Mammary epithelial cell (primary cell): ENCODE results near the gene DTNA.

Source experiments
- CTCF ChIP-seq, 2 donors: IDR thresholded peaks in 1 of 2; conservative IDR thresholded peaks in 1 of 2; 2 replicates each; pipeline ENCODE4 v1.5.1; 2011 to 2012; ENCODE audit warnings: inconsistent platforms in 2 of 2, low read length in 2 of 2, mild to moderate bottlenecking in 2 of 2, control low read depth in 1 of 2, low read depth in 1 of 2; ENCODE audit not compliant: insufficient read depth in 1 of 2; ENCODE audit errors: extremely low read depth in 1 of 2
- EZH2 ChIP-seq: IDR thresholded peaks from 2 replicates; pipeline ENCODE4 v1.6.1; 2012; ENCODE audit warnings: low read length, inconsistent platforms, borderline replicate concordance

GRCh38 chr18:34704823-34705222 lies 5.3 kb upstream of the DTNA start:
- TF ChIP-seq CTCF (conservative IDR thresholded peaks at IDR 0.05 in 1 of 2, IDR thresholded peaks at IDR 0.05 in 1 of 2; ENCODE audit: extremely low read depth in 1 of 2, insufficient read depth in 1 of 2, low read depth in 1 of 2, low read length in 2 of 2) (no peak), EZH2 (no peak)
